NCI-H460 (cell line): Measurements from ENCODE around the gene TNK2. TPM values are rescaled to one million over a fixed set of nuclear protein-coding genes. Genes with fewer than 3 reads are reported as not detected.
A peak's percentile ranks its signal among the peaks of the same experiment; 100 is the strongest.
"Not testable (repeated sequence)": the region's sequence is repeated elsewhere in the genome, so short reads cannot be mapped to it uniquely, and the experiment has no call there.

Source experiments
- DNase-seq: peaks from one replicate; pipeline ENCODE4 v3.0.0-alpha.2; 2016; ENCODE audit warnings: low read depth; ENCODE audit errors: extremely low read depth
- total RNA-seq: library from RNA; depleted of rRNA; stranded (reverse); fragments of >200 nt; shearing (Covaris generic); gene quantifications from 2 replicates; pipeline ENCODE4 v1.2.3, GENCODE V29; 2014

TNK2 gene
- total RNA-seq, 1 experiment from 2014 or later: 7.8 TPM

DNA sequence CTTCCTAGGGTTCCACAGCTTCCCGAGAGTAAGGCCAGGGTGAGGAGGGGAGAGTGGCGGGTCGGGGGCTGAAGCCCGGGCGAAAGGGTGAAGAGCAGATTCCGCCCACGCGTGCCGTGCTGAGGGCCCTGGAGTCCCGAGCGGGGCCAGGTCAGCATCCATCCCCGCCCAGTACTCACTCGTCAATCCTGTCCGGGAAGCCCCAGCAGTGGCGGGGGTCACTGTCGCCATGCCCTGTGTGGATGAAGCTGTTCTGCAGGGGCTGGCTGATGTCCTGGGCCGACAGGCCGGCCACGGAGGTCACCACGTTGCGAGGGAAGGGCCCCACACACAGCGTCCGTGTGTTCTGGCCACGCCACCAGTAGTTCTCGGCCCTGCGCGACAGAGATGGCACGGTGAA lies 36.3 kb downstream of the TNK2 start:
- DNase-seq: no peak

DNA sequence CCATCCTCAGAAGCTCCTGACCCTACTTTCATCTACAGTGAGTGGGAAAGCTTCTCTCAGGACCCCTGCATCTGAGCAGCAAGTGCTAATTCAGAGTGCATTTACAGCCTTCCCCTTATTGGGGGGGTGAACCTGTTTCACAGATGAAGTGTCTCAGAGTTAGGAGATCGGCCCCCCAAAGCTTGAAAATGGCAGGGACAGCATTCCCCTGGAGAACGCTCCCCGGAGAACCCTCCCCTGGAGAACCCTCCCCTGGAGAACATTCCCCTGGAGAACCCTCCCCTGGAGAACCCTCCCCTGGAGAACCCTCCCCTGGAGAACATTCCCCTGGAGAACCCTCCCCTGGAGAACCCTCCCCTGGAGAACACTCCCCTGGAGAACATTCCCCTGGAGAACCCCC lies 36.7 kb downstream of the TNK2 start:
- not testable (repeated sequence) for DNase-seq

GRCh38 chr3:195870937-195871336 lies 37.4 kb downstream of the TNK2 start:
- no peak for DNase-seq

DNA sequence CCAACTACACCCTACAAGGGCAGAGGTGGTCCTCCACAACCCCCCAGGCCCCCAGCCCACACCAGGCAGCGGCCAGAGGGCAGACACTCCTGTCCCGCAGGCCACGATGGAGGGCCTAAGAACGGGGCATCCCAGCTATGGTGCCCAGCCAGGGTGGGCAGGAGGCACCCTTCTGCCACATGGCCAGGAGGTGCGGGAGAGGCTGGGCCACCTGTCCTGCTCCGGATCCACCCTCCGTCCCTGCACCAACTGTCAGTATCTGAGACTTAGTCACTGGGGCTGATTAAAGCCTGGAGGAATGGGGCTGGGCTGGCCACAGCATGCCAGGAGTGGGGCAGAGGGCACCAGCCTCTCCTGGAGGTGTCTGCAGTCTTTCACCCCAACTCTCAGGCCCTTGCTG lies 37.9 kb downstream of the TNK2 start:
- DNase-seq: no peak

GRCh38 chr3:195869413-195870001 lies 38.8 kb downstream of the TNK2 start:
- DNase-seq: no peak

DNA sequence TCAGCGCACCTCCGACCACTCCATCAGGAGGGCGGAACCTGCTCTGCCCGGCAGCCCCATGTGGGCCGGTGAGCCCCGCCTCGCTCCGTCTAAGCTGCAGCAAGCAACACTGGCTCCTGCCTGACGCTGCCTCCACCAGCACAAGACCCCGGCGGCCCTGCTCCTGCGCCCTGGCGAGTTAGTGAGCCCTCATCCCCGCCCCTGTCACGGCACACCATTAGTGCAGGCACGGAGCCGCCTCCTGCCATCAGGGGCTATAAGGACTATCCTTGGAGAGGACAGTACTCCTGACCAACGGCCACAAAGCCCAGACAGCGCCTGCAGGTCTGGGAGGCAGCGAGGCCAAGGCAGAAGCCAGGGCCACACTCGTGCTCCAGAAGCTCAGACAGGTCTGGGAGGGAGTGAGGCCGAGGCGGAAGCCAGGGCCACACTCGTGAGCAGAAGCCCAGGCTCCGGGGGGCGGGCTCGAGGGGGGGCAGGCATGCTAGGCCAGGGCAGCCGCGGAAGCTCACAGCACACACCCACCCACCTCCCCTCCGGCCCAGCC lies 39.4 kb downstream of the TNK2 start:
- DNase-seq: no peak

- no peak for DNase-seq
These were observed 40.0 kb downstream of the TNK2 start for GRCh38 chr3:195868336-195868865.

GRCh38 chr3:195867631-195868335 lies 40.6 kb downstream of the TNK2 start:
- DNase-seq: no peak

- DNase-seq: no peak
These were observed 41.5 kb downstream of the TNK2 start for GRCh38 chr3:195866686-195867511.

GRCh38 chr3:195865752-195866151 lies 42.6 kb downstream of the TNK2 start:
- DNase-seq: no peak

DNA sequence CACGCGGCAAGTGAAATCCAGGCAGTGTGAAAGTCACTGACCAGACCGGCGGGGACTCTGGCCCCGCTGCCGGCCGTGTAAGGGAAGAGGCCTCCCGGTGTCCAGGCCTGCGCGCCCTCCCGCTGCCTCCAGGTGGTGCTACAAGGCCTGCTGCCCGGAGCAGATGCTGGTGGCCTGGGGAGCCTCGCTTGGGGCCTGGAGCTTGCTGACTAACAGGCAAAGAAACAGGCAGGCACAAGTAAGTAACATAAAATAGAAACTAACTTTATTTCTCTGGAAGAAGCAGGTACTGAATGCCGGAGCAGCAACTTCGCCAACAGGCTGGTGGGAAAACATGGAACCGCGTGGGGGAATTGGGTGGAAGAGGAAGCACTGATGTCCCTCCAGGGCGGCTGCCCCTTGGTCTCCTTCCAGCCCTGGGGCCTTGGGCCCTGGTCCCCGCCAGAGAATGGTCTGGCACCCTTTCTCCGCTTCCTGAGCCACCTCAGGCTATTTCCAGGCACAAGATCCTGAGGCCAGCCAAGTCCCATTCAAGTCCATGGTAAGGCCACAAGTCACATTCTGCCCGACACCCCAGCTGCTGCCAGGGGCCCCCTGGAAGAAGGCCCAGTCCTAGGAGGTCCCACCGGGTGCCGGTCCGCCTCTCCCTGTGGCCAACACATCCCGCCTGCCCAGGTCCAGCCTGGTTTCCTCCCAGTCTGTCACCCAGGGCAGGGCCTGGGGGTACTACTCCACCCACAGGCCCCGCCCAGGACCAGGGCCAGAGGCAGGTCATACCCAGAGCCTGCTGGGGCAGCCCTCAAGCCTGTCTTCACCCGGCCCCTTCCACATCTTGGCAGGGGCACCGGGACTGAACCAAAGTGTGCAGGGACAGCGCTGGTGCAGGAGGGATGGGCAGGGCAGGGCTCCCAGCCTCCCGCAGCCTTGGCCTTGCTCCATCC lies 45.0 kb downstream of the TNK2 start:
- peak; percentile 60 for DNase-seq

GRCh38 chr3:195862318-195862717 lies 46.0 kb downstream of the TNK2 start:
- DNase-seq: not testable (repeated sequence)

- DNase-seq: no peak
These were observed 47.9 kb downstream of the TNK2 start for GRCh38 chr3:195860456-195860855.

DNA sequence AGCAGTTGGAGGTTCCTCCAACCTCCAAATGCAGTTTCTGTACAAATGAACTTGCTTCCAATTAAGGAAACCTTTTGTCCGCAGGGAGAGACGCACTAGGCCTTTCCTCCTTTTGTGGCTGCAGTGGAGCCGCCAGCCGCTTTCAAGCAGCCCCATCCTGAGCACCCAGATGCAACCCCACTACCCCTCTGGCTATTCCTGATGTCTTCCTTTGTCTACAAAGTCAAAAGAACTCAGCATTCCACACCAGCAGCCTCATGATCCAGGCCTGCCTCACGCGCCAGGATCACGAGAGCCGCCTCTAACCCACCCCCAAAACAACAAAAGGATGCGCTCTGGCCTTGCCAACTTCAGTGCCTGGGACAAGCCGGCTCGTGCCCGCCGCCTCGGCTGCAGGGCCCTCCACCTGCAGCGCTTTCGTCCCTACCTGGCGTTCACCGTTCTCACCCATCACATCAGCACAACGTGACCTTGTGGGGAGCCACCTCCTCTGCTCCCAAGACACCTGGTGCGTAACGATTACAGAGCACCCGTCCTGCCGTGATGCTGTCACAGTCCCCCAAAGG lies 48.4 kb downstream of the TNK2 start:
- DNase-seq: no peak

DNA sequence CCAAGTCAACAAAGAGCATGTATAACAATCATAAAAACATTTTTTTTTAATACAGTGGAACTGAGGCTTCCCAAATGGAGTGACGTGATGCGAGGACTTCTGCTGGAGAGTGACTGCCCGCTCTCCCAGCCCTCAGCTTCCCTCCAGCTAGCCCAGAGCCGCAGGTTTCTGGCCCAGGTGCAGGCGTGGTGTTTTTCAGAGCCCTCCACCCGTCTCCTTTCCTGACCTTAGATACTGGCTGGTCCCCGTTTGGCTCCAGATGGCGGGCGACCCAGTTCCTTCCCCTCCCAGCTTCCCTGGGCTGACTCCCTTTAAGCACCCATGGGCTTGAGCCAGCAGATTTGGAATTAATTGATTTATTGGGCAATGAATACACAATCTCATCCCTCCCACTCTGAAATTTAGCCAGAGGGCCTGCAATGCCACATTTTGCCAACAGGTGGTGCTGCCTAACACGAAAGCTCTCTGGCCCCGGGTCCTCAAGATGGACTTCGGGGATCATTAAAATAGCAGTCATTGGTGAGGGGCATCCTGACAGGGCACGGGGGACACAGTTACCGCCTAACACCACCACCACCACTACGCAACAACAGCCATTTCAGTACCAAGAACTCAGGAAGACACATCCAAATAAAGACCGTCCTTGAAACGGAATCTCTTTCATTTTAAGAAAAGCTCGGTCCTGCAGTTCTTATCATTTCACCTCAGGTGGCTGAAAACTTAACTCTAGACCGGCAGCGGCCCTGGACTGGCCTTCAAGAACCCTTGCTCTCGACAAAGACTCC lies 49.1 kb downstream of the TNK2 start:
- peak; percentile 40 for DNase-seq

DNA sequence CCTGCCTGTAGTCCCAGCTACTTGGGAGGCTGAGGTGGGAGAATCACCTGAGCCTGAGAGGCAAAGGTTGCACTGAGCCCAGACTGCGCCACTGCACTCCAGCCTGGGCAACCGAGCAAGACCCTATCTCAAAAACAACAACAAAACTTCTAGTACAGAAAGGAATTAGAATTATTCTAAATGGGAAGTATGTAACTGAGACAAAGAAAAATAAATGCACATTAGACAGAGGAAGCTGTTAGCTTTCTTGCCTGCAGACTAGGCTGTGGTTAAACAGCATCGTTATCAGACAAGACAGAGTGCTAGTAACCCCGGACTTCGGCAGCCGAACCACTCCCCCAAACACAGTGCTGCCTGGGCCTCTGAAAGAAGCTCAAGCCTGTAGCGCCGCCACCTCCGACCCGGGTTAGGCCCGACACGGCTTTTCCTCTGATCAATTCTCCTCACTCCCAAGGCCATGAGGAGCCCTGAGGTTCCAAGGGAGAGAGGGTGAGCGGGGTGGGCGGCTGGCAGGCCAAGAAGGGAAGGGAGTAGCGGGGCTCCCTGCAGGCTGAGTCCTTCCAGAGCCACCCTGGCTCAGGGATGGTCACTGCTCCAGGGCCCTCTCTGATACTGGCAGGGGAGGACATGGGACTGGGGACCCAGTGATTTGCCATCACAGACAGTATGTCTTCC lies 51.8 kb downstream of the TNK2 start:
- no peak for DNase-seq

DNA sequence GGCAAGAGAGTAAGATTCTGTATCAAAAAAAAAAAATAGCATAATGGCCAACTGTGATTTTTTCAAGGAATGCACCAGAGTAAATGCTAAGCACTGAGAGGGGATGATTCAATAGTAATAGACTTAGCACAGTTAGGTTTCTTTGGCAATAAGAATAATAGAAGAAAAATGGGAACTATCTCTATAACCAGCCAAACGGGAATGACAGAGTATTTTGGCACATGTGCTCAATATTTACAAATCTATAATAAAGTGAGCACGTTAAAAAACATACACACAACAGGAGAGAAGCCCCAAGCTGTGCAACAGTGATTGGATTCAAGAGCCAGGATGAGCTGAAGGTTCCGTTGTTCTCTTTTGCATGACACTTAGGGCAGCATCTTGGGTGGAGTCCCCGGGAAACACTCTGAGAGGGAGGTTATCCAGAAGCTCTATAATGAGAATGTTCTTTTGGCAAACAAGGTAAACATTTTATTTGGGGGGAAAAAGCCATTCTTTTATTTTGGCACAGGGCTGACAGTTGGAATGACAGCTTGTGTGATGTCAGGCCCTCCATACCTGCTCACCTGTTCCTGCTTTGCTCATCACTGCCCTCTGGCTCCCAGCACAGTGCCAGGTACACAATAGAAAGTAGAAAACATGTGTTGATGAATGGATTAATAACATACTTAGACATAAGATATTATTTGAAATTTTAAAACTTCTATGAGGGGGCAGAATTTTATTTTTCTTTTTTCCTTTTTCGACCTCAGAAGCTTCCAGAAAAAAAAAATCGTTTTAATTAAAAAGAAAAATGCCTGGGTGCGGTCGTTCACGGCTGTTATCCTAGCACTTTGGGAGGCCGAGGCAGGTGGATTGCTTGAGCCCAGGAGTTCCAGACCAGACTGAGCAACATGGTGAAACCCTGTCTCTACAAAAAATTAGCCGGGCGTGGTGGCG lies 52.6 kb downstream of the TNK2 start:
- DNase-seq: no peak
